DMS153 treated with DMSO at 0.1 percent for 48 hours (cell line): ENCODE data around the gene PTPRD.
"Not testable (repeated sequence)": the region's sequence is repeated elsewhere in the genome, so short reads cannot be mapped to it uniquely, and the experiment has no call there.

ENCODE experiments used
- DNase-seq: peaks from one replicate; lab custom pipeline; 2025; ENCODE audit not compliant: unreplicated experiment; lab: John Stamatoyannopoulos, UW

The PTPRD gene

DNA sequence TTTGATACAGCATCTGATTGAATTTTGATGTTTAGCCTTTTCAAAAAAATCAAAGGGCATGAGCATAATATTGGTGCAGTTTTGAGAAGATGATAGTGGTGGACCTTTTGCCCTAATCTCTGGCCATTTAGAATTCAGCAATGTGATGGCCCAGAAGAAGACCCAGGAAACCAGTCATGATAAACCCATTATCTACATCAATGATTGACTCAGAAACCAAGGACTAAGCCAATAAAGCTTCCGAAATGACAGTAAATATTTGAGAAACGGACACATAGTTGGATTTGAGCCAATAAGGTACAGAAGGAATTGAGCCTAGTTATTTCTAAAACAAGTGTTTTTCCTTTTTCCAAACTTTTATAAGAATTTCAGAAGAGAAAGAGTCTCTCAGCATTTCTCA, 1654.4 kb downstream of the PTPRD start:
- no peak for DNase-seq

DNA sequence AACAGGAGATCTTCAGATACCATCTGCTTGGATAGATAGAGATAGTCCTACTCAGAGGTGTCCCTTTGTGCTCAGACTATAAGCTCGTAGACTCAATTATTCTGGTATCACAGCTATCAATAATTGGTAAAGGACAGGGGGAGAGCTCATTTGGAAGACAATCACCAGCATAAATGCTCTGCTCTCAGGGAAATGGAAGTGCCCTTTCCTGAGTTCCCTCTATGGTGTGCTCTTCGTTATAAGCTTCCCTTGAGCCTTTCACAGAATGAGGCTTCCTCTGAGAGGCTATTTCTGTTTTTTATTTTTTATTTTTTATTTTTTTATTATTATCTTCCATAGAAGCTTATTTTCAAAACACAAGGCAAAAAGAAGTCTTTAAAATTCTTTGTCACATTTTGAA, 1657.5 kb downstream of the PTPRD start:
- no peak for DNase-seq

- DNase-seq, result no peak
Observed at GRCh38 chr9:8946461-8946860, 1666.3 kb downstream of the PTPRD start.

DNA sequence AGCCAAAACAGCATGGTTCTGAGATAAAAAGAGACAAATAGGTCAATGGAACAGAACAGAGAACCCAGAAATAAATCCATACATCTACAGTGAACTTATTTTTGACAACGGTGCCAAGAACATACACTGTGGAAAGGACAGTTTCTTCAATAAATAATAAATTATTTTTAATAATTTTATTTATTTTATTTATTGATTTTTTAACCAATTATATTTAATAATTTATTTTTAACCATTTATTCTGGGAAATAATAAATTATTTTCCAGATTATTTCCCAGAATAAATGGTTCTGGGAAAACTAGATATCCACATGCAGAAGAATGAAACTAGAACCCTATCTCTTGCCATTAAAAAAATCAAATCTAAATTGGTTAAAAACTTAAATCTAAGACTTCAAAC, 1669.4 kb downstream of the PTPRD start:
- DNase-seq, result no peak

- DNase-seq, result no peak
Observed at GRCh38 chr9:8940650-8941049, 1672.2 kb downstream of the PTPRD start.

DNA sequence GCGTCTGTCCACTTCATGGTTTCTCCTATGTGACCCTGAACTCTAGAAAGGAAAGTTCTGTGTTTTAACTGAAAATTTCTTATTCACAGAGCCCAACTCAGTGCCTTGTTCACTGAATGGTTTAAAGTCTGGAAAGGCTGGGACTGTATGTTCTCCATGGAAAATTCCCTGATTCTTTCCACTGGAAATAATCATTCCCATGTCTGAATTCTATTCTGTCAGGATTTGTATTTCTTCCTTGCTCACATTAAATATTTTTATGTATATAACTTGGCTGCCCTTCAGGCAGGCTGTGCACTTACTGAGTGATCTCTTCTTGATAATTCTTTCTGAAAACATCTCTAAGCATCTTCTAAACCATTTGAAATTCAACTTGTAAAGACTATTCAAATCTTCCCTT, 1686.3 kb downstream of the PTPRD start:
- no peak for DNase-seq

DNA sequence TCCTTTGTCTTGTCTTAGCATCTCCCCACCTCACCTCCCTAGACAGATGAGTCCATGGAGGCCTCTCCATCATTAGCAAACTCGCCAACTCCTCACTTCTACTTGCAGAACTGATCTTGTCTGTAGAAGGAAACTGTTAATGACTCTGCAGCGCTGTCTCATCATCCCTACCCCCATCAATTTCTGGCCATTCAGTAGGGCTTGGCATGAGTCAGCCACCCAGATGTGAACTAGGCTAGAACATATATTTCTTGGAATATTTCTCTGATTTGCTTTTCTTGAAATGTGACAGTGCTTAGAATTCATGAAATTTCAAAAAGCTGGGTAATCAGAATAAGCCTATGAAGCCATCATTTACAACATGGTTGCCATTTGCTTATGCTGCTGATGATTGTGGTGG, 1688.2 kb downstream of the PTPRD start:
- no peak for DNase-seq

DNA sequence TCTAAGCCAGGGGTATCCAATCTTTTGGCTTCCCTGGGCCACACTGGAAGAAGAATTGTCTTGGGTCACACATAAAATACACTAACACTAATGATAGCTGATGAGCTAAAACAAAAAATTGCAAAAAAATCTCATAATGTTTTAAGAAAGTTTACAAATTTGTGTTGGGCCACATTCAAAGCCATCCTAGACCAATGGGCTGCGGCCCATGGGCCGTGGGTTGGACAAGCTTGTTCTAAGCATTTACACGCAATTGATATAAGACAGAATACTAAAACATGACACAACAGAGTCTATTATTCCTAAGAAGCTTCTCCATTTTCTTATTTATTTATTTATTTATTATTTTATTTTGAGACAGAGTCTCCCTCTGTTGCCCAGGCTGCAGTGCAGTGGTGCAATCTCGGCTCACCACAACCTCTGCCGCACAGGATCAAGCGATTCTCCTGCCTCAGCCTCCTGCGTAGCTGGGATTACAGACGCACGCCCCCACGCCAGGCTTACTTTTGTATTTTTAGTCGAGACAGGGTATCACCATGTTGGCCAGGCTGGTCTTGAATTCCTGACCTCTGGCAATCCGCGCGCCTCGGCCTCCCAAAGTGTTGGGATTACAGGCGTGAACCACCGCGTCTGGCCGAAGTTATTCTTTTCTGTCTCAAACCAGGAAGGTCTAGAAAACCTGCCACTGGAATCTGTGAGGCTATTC, 1692.2 kb downstream of the PTPRD start:
- not testable (repeated sequence) for DNase-seq

DNA sequence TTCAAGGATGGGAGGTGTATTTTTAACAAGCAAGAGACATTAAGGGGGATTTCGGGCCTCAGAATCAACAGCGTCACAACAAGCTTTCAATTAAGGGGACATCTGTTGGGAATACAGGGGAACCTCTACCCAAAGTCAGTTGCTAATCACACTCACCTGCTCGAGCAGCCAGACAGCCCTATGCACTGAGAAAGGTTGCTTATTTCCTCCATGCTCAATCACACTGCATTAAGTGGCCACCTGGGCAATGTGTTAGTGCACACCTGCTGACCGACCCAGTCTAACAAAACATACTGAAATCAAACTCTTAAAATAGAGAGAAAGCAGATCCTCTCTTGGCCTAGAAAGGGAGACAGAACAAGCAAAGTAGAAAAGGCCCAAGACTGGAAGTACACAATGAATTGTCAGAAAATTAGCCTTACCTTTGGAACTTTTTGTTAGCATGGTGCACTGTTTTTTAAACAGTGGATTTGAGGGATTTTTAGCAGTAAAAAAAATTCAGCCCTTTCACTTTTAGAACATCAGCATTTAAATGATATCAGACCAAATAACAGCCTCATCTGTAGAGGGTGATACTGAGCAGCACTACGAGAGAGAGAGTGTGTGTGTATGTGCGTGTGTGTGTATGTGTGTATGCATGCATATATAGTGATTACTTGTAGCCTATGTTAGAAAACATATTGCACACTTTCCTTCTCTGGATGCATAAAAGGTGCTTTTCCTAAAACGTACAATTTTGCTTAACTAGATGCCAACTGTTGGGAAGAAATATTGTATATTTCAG, 1694.7 kb downstream of the PTPRD start:
- peak; percentile 60 for DNase-seq

GRCh38 chr9:8916771-8917170, 1696.0 kb downstream of the PTPRD start:
- DNase-seq, result no peak

DNA sequence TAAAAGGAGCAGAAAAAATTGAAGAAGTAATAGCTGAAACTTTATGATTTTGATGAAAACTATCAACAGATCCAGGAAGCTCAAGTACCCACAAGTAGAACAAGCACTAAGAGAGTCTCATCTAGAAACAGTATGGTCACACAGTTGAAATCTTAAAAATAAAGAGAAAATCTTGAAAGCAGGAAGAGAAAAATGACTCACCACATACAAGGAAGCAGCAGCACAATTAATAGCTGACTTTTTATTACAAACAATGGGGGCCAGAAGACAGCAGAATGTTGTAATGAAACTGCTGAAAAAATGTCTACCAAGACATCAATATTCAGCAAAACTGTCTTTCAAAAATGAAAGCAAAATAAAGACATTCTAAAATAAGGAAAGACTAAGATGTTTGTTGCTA, 1704.9 kb downstream of the PTPRD start:
- no peak for DNase-seq

DNA sequence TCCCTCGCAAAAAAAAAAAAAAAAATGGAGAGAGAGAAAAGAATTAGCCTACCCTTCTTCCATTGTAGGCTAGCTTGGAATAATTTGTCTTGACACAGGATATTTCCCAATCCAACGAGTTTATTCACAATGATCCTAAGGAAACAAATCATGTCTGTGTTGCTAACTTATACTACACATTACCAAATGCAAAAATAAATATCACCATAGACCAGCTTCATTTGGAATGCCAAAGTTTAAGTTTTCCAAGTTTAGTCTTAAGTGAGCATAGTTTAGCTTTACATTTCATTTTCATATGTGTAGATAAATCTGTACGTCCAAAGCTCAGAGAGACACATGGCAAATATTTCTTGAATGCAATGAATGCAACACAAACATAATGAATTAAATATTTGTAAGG, 1707.1 kb downstream of the PTPRD start:
- DNase-seq, result no peak

DNA sequence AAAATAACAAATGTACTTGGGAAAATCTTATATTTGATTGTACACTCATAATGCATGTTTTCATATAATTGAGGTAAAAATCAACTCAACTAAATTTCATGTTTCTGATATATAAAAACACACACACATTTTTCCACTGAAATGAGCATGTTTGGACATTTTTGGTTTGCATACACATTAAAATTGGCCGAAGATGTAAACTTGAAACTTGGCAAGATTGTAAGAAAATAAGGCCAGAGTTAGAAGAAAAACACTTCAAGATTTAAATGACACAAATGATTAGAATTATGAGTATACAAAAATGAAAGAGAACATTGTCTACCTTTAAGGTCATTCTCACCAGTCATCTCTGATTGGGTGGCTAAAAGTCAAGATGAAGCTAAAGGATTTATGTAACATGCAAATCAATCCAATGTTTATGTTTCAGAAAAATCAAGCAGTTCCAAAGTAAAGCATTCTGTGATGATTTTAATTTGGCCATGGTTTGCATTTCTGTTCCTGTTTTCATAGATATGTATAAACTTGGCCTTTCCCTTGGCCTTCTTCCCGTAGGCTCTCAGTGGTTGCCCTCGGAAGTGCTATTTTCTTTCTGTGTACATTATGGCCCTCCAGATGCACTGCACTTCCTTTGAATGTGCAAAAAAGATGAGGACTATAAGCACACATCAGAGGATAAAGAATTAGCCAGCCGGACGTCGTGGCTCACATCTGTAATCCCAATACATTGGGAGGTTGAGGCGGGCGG, 1707.9 kb downstream of the PTPRD start:
- no peak for DNase-seq

DNA sequence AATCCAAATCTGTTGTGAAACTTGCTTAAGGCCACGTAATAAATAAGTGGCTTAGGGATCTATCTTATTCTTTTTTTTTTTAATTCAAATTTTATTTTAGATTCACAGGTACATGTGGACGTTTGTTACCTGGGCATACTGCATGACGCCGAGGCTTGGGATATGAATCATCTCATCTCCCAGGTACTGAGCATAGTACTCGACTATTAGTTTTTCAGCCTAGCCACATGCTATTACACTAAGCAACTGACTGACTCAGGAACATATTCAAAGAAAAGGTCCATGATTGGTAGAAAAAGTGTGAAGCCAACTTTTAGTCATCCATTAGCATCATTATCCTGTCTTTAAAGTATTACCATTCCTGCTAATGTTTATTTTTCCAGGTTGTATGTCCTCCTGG, 1709.7 kb downstream of the PTPRD start:
- DNase-seq, result no peak

DNA sequence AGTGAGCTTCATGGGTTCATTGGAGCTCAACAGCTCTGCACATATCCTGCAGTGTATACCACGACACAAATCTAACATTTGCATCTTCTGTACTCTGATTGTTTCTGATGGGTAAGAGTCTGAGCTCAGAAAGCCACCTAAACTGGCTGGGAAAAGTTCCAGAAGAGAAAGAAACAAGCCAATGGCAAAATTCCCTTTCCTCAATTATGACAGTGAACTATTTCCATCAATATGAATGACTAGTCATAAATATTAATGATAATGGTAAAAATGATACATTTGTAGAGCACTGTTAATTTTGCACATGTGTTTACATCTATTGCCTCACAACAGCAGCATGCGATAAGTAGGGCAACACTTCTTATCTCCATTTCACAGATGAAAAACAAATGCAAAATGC, 1711.7 kb downstream of the PTPRD start:
- no peak for DNase-seq

GRCh38 chr9:8899511-8899910, 1713.3 kb downstream of the PTPRD start:
- DNase-seq, result no peak

- DNase-seq, result peak; percentile 51
Observed at GRCh38 chr9:8895861-8896224, 1717.0 kb downstream of the PTPRD start.

DNA sequence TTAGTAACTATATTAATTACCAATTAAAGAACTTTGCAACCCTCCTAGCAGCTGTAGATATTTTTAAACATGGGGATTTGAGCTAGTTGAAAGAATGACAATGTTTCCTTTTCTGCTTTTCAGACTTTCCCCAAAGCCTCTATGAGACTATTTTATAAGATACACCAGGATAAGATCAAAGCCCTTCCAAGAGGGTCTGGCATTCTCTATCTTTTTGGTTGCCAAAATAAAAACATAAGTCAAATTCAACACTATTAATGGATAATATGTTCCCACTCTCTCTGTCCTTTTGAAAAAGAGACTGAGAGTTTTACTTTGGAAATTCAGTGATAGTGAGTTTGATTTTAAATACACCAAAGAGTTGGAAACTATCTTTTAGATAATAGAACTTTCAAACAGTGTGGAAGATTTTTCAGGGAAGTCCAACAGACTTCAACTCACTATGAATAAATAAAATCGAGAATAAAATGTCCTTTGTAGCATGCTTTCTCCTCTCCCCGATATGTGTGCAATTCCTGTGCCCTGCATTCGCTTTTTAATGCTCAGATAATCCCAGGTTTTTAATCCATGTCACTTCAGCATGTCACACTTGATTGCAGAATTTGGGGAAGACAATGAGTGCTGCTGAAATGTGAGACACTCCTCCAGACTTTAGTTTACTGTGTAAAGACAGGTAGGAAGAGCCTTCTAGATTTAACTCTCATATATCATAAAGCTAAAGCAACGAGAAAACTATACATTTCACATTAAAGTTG, 1717.5 kb downstream of the PTPRD start:
- DNase-seq, result no peak

- no peak for DNase-seq
Observed at GRCh38 chr9:8890695-8891094, 1722.1 kb downstream of the PTPRD start.

DNA sequence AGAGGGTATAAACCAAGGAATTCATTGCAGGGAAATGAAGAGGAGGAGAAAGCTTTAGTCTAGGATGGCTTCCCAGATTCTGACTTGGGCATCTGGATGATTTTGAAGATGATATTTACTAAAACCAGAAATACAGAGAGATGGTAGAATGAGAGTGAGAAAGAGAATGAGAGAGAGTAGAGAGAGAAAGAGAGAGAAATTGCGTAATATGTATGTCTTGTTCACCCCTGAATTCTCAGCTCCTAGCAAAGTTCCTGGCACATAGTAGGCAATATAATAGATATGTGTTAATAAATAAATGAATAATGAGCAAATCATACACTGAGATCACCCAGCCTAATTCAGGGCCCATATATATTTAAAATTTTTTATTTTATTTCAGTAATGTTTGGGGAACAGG, 1723.7 kb downstream of the PTPRD start:
- DNase-seq, result no peak

GRCh38 chr9:8888591-8888990, 1724.2 kb downstream of the PTPRD start:
- DNase-seq, result no peak
